ENCODE results near the gene U2AF2. TPM values are rescaled to one million over a fixed set of nuclear protein-coding genes. Genes with fewer than 3 reads are reported as not detected.

Gene U2AF2
- total RNA-seq, 4 donors from 2014 or later: 78.8 to 149 (median 106) TPM

GRCh38 chr19:55699221-55699620, 44.4 kb downstream of the U2AF2 start:
- no peak for TF ChIP-seq POLR2A (IDR thresholded peaks at IDR 0.05)
- H3K4me3 ChIP-seq (ENCODE audit: low read depth, poor library complexity, severe bottlenecking): no peak overlapping the region
- peak in 1 of 2 donors; percentile 29 for DNase-seq (ENCODE audit: low spot score in 2 of 2)
- intact Hi-C loops (cut with DNase I; ENCODE audit: low total_unique reads): no loop called here
- WGBS, 2 donors: 87 to 88% methylated on average over 11 of the region's 11 CpGs

GRCh38 chr19:55700813-55701212, 46.0 kb downstream of the U2AF2 start:
- no peak for TF ChIP-seq CTCF (IDR thresholded peaks at IDR 0.05)
- TF ChIP-seq POLR2A (IDR thresholded peaks at IDR 0.05): no peak
- peak in 1 of 2 donors; percentile 49 for DNase-seq (ENCODE audit: low spot score in 2 of 2)
- 83 to 94% methylated on average over 12 of the region's 12 CpGs for WGBS, 2 donors
- intact Hi-C loops (cut with DNase I; ENCODE audit: low total_unique reads): no loop called here
- H3K4me3 ChIP-seq (ENCODE audit: low read depth, poor library complexity, severe bottlenecking): no peak overlapping the region

GRCh38 chr19:55702131-55702627, 47.3 kb downstream of the U2AF2 start:
- H3K4me3 ChIP-seq (ENCODE audit: low read depth, poor library complexity, severe bottlenecking): no peak overlapping the region
- WGBS, 2 donors: 73 to 74% methylated on average over 13 of the region's 13 CpGs
- DNase-seq (ENCODE audit: low spot score in 2 of 2): peak in 1 of 2 donors; percentile 59
- TF ChIP-seq POLR2A (IDR thresholded peaks at IDR 0.05) (no peak), CTCF (IDR thresholded peaks at IDR 0.05) (no peak)
- intact Hi-C loops (cut with DNase I; ENCODE audit: low total_unique reads): no loop called here

GRCh38 chr19:55703790-55704215, 49.0 kb downstream of the U2AF2 start:
- WGBS, 2 donors: 47 to 58% methylated on average over 38 of the region's 38 CpGs
- H3K4me3 ChIP-seq (ENCODE audit: low read depth, poor library complexity, severe bottlenecking): no peak overlapping the region
- intact Hi-C loops (cut with DNase I; ENCODE audit: low total_unique reads): no loop called here
- TF ChIP-seq CTCF (IDR thresholded peaks at IDR 0.05) (no peak), POLR2A (IDR thresholded peaks at IDR 0.05) (no peak)
- peak in 1 of 2 donors; percentile 77 for DNase-seq (ENCODE audit: low spot score in 2 of 2)

GRCh38 chr19:55704494-55705245, 49.8 kb downstream of the U2AF2 start:
- DNase-seq (ENCODE audit: low spot score in 2 of 2): peak in 1 of 2 donors; percentile 65
- intact Hi-C loops (cut with DNase I; ENCODE audit: low total_unique reads): no loop called here
- H3K4me3 ChIP-seq (ENCODE audit: low read depth, poor library complexity, severe bottlenecking): no peak overlapping the region
- TF ChIP-seq CTCF (IDR thresholded peaks at IDR 0.05) (no peak), POLR2A (IDR thresholded peaks at IDR 0.05) (no peak)
- 89 to 92% methylated on average over 15 of the region's 15 CpGs for WGBS, 2 donors

GRCh38 chr19:55705972-55706371, 51.1 kb downstream of the U2AF2 start:
- intact Hi-C loops (cut with DNase I; ENCODE audit: low total_unique reads): no loop called here
- no peak for DNase-seq (ENCODE audit: low spot score in 2 of 2)
- WGBS, 2 donors: 74 to 91% methylated on average over 3 of the region's 3 CpGs
- no peak overlapping the region for H3K4me3 ChIP-seq (ENCODE audit: low read depth, poor library complexity, severe bottlenecking)
- TF ChIP-seq POLR2A (IDR thresholded peaks at IDR 0.05): no peak
- TF ChIP-seq CTCF (IDR thresholded peaks at IDR 0.05): no peak

Measured in lower leg skin (tissue), 4 donors.